HepG2 (cell line): ENCODE results near the gene SFPQ. TPM values are rescaled to one million over a fixed set of nuclear protein-coding genes. Genes with fewer than 3 reads are reported as not detected.

ENCODE experiments used
- ATF1 ChIP-seq: IDR thresholded peaks from 2 replicates; pipeline ENCODE4 v1.6.1; 2016; ENCODE audit warnings: mild to moderate bottlenecking, control low read depth
- ATF7-NPFF ChIP-seq: sonication (generic); formaldehyde crosslinking; IDR thresholded peaks from 2 replicates; pipeline ENCODE4 v1.8.1; 2023; ENCODE audit warnings: mild to moderate bottlenecking, low read depth, missing genetic modification reagents, moderate library complexity
- ETV5 ChIP-seq: IDR thresholded peaks from 2 replicates; pipeline ENCODE4 v1.6.1; 2018; ENCODE audit warnings: missing biosample characterization, missing genetic modification reagents, inconsistent platforms, borderline replicate concordance
- GZF1 ChIP-seq: sonication (generic); formaldehyde crosslinking; IDR thresholded peaks from 2 replicates; pipeline ENCODE4 v1.5.1; 2020; ENCODE audit warnings: mild to moderate bottlenecking, missing genetic modification reagents
- MXI1 ChIP-seq: IDR thresholded peaks from 3 replicates; pipeline ENCODE4 v1.6.1; 2012; ENCODE audit warnings: low read depth, low read length, inconsistent platforms, borderline replicate concordance
- RELA ChIP-seq: sonication (generic); formaldehyde crosslinking; IDR thresholded peaks from 2 replicates; pipeline ENCODE4 v1.4.0; 2020; ENCODE audit warnings: missing genetic modification reagents
- SIN3B ChIP-seq: fragments of 150-350 bp; IDR thresholded peaks from 2 replicates; pipeline ENCODE4 v1.6.1; 2014; ENCODE audit warnings: low read length
- SMAD1 ChIP-seq: sonication (generic); formaldehyde crosslinking; IDR thresholded peaks from 2 replicates; pipeline ENCODE4 v1.4.0; 2020; ENCODE audit warnings: missing genetic modification reagents, low read depth, mild to moderate bottlenecking, borderline replicate concordance
- TEF ChIP-seq: sonication (generic); formaldehyde crosslinking; IDR thresholded peaks from 2 replicates; pipeline ENCODE4 v1.5.0; 2020; ENCODE audit warnings: missing genetic modification reagents
- TFAP4 ChIP-seq: sonication (generic); IDR thresholded peaks from 2 replicates; pipeline ENCODE4 v1.6.1; 2016; ENCODE audit warnings: low read depth, borderline replicate concordance
- ZEB1 ChIP-seq: IDR thresholded peaks from 2 replicates; pipeline ENCODE4 v1.6.1; 2012; ENCODE audit warnings: mild to moderate bottlenecking, low read depth, inconsistent platforms; ENCODE audit not compliant: insufficient replicate concordance
- polyA plus RNA-seq, 8 experiments: library from polyadenylated mRNA; depleted of rRNA in 3 of 8; stranded (reverse) in 7 of 8; unstranded in 1 of 8; fragments of >200 nt; fragmentation: Illumina TruSeq in 4 of 8; extraction: Trizol in 4 of 8; gene quantifications; 2 replicates each; pipeline versions ENCODE4 v1.2.1 to v1.2.3, GENCODE V29; 2011 to 2016; ENCODE audit warnings: low read depth in 4 of 8, missing spikeins in 1 of 8, mixed read lengths in 1 of 8; ENCODE audit not compliant: insufficient read depth in 1 of 8
- total RNA-seq, 5 experiments: library from RNA; depleted of rRNA; stranded (reverse); fragments of >200 nt; fragmentation: Illumina TruSeq; extraction: Trizol; gene quantifications; 2 replicates each; pipeline ENCODE4 v1.2.3, GENCODE V29; 2016; ENCODE audit warnings: low read depth in 1 of 5
- TF ChIP-seq, protein P1 (sequence below): sonication (generic); formaldehyde crosslinking; IDR thresholded peaks from one replicate; pipeline ENCODE4 v1.5.1; 2020; ENCODE audit warnings: mild to moderate bottlenecking, missing genetic modification reagents; ENCODE audit errors: not compliant biosample characterization
- TF ChIP-seq, protein P2 (sequence below): sonication (generic); formaldehyde crosslinking; IDR thresholded peaks from 2 replicates; pipeline ENCODE4 v1.4.0; 2020; ENCODE audit warnings: missing genetic modification reagents

Gene SFPQ
- total and polyA plus RNA-seq, 2 of the 13 experiments (the other 11 are each of a cell fraction or from before 2014, with no cell fraction given), result 101 to 292 TPM

GRCh38 chr1:35192853-35193664 is at the start of gene SFPQ (continued):
- TF ChIP-seq, protein P1, sequence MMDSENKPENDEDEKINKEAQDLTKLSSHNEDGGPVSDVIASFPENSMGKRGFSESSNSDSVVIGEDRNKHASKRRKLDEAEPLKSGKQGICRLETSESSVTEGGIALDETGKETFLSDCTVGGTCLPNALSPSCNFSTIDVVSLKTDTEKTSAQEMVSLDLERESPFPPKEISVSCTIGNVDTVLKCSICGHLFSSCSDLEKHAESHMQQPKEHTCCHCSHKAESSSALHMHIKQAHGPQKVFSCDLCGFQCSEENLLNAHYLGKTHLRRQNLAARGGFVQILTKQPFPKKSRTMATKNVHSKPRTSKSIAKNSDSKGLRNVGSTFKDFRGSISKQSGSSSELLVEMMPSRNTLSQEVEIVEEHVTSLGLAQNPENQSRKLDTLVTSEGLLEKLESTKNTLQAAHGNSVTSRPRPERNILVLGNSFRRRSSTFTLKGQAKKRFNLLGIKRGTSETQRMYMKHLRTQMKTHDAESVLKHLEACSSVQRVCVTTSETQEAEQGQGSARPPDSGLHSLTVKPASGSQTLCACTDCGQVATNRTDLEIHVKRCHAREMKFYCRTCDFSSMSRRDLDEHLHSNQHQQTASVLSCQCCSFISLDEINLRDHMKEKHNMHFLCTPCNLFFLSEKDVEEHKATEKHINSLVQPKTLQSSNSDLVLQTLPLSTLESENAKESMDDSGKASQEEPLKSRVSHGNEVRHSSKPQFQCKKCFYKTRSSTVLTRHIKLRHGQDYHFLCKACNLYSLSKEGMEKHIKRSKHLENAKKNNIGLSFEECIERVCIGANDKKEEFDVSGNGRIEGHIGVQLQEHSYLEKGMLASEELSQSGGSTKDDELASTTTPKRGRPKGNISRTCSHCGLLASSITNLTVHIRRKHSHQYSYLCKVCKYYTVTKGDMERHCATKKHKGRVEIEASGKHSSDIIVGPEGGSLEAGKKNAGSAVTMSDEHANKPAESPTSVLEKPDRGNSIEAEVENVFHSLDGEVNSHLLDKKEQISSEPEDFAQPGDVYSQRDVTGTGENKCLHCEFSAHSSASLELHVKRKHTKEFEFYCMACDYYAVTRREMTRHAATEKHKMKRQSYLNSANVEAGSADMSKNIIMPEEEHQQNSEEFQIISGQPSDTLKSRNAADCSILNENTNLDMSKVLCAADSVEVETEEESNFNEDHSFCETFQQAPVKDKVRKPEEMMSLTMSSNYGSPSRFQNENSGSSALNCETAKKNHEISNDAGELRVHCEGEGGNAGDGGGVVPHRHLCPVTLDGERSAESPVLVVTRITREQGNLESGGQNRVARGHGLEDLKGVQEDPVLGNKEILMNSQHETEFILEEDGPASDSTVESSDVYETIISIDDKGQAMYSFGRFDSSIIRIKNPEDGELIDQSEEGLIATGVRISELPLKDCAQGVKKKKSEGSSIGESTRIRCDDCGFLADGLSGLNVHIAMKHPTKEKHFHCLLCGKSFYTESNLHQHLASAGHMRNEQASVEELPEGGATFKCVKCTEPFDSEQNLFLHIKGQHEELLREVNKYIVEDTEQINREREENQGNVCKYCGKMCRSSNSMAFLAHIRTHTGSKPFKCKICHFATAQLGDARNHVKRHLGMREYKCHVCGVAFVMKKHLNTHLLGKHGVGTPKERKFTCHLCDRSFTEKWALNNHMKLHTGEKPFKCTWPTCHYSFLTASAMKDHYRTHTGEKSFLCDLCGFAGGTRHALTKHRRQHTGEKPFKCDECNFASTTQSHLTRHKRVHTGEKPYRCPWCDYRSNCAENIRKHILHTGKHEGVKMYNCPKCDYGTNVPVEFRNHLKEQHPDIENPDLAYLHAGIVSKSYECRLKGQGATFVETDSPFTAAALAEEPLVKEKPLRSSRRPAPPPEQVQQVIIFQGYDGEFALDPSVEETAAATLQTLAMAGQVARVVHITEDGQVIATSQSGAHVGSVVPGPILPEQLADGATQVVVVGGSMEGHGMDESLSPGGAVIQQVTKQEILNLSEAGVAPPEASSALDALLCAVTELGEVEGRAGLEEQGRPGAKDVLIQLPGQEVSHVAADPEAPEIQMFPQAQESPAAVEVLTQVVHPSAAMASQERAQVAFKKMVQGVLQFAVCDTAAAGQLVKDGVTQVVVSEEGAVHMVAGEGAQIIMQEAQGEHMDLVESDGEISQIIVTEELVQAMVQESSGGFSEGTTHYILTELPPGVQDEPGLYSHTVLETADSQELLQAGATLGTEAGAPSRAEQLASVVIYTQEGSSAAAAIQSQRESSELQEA (CRISPR knock-in tag), result no peak
- TF ChIP-seq GZF1 (CRISPR knock-in tag) (no peak), TEF (CRISPR knock-in tag) (peak; percentile 43; the same call in 1 of the 2 replicates), SMAD1 (CRISPR knock-in tag) (no peak), ZEB1 (no peak), TFAP4 (peak; percentile 77), SIN3B (0 out of 2 replicates have a peak, but pooled peaks have one; percentile 27), RELA (0 out of 2 replicates have a peak, but pooled peaks have one; percentile 54), MXI1 (peak; percentile 72; the same call in 1 of the 3 replicates), ATF7-NPFF (CRISPR knock-in tag) (no peak), ATF1 (peak; percentile 93), ETV5 (no peak)
- TF ChIP-seq, protein P2, sequence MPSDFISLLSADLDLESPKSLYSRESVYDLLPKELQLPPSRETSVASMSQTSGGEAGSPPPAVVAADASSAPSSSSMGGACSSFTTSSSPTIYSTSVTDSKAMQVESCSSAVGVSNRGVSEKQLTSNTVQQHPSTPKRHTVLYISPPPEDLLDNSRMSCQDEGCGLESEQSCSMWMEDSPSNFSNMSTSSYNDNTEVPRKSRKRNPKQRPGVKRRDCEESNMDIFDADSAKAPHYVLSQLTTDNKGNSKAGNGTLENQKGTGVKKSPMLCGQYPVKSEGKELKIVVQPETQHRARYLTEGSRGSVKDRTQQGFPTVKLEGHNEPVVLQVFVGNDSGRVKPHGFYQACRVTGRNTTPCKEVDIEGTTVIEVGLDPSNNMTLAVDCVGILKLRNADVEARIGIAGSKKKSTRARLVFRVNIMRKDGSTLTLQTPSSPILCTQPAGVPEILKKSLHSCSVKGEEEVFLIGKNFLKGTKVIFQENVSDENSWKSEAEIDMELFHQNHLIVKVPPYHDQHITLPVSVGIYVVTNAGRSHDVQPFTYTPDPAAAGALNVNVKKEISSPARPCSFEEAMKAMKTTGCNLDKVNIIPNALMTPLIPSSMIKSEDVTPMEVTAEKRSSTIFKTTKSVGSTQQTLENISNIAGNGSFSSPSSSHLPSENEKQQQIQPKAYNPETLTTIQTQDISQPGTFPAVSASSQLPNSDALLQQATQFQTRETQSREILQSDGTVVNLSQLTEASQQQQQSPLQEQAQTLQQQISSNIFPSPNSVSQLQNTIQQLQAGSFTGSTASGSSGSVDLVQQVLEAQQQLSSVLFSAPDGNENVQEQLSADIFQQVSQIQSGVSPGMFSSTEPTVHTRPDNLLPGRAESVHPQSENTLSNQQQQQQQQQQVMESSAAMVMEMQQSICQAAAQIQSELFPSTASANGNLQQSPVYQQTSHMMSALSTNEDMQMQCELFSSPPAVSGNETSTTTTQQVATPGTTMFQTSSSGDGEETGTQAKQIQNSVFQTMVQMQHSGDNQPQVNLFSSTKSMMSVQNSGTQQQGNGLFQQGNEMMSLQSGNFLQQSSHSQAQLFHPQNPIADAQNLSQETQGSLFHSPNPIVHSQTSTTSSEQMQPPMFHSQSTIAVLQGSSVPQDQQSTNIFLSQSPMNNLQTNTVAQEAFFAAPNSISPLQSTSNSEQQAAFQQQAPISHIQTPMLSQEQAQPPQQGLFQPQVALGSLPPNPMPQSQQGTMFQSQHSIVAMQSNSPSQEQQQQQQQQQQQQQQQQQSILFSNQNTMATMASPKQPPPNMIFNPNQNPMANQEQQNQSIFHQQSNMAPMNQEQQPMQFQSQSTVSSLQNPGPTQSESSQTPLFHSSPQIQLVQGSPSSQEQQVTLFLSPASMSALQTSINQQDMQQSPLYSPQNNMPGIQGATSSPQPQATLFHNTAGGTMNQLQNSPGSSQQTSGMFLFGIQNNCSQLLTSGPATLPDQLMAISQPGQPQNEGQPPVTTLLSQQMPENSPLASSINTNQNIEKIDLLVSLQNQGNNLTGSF (CRISPR knock-in tag), result peak; percentile 65; the same call in 1 of the 2 replicates
